Lung (tissue), 12 donors: ENCODE measurements around the gene NENF. TPM values are rescaled to one million over a fixed set of nuclear protein-coding genes. Genes with fewer than 3 reads are reported as not detected.

Experiments used
- ATAC-seq: fragments of 200-7000 bp; cut with Tn5 transposase; one replicate; pipeline ENCODE4 v1.9.1; 2020; ENCODE audit warnings: moderate number of reproducible peaks; ENCODE audit not compliant: insufficient read depth, low FRiP score
- DNase-seq, 3 donors: peaks; one replicate each; pipeline ENCODE4 v3.0.0-alpha.2; 2013 to 2017
- H3K27ac ChIP-seq, 2 donors: one replicate each; pipeline ENCODE4 v1.5.1; 2013; ENCODE audit warnings: mild to moderate bottlenecking in 2 of 2, moderate library complexity in 2 of 2, control low read depth in 1 of 2, inconsistent platforms in 1 of 2, low read depth in 1 of 2, low read length in 1 of 2
- H3K27me3 ChIP-seq, 3 donors: one replicate each; pipeline ENCODE4 v1.5.1; 2013; ENCODE audit warnings: low read length in 2 of 3; ENCODE audit not compliant: control insufficient read depth in 3 of 3, insufficient read depth in 3 of 3
- H3K36me3 ChIP-seq, 4 donors: one replicate each; pipeline ENCODE4 v1.5.1; 2013; ENCODE audit warnings: low read length in 4 of 4, mild to moderate bottlenecking in 1 of 4, moderate library complexity in 1 of 4; ENCODE audit not compliant: control insufficient read depth in 4 of 4, insufficient read depth in 4 of 4
- H3K4me1 ChIP-seq, 5 donors: one replicate each; pipeline ENCODE4 v1.5.1; 2013; ENCODE audit warnings: low read length in 5 of 5, mild to moderate bottlenecking in 2 of 5, moderate library complexity in 1 of 5; ENCODE audit not compliant: control insufficient read depth in 5 of 5, insufficient read depth in 5 of 5
- H3K4me3 ChIP-seq: one replicate; pipeline ENCODE4 v1.5.1; 2013; ENCODE audit warnings: mild to moderate bottlenecking, control low read depth, moderate library complexity
- H3K9ac ChIP-seq, 2 donors: one replicate each; pipeline ENCODE4 v1.5.1; 2013; ENCODE audit warnings: low read length in 2 of 2, control low read depth in 1 of 2; ENCODE audit not compliant: insufficient read depth in 1 of 2
- H3K9me3 ChIP-seq, 4 donors: one replicate each; pipeline ENCODE4 v1.5.1; 2013; ENCODE audit warnings: low read length in 3 of 4, mild to moderate bottlenecking in 1 of 4, moderate library complexity in 1 of 4; ENCODE audit not compliant: control insufficient read depth in 4 of 4, insufficient read depth in 3 of 4
- WGBS, 2 donors: extraction: QIAGEN DNeasy Blood & Tissue Kit; methylation state at CpG; one replicate each; pipeline ENCODE4 v1.1.7; 2013; 5-methylcytosine and 5-hydroxymethylcytosine counted together
- polyA plus RNA-seq, 2 donors: library from polyadenylated mRNA; stranded (reverse); fragments of 200-250 nt; gene quantifications; one replicate each; pipeline ENCODE4 v1.2.1, GENCODE V29; 2013
- total RNA-seq, 2 donors: library from RNA; depleted of rRNA in 1 of 2; stranded (reverse); fragments of >200 nt in 1 of 2; gene quantifications; one replicate each; pipeline ENCODE4 v1.2.1, GENCODE V29; 2014 to 2021
- TF ChIP-seq, protein P1 (sequence below): IDR thresholded peaks from 2 replicates; pipeline ENCODE4 v1.5.1; 2012; ENCODE audit warnings: mild to moderate bottlenecking; ENCODE audit errors: control extremely low read depth, extremely low read depth
- donor health status: control.
- donor health status: control.
- donor health status: Bipolar disorder and iron deficiency.
- donor health status: healthy.
- donor health status: DM: yes; HTN: yes; CAD: no.

The NENF gene
- total and polyA plus RNA-seq, 4 donors, result 27.1 to 94.7 (median 43.5) TPM

DNA sequence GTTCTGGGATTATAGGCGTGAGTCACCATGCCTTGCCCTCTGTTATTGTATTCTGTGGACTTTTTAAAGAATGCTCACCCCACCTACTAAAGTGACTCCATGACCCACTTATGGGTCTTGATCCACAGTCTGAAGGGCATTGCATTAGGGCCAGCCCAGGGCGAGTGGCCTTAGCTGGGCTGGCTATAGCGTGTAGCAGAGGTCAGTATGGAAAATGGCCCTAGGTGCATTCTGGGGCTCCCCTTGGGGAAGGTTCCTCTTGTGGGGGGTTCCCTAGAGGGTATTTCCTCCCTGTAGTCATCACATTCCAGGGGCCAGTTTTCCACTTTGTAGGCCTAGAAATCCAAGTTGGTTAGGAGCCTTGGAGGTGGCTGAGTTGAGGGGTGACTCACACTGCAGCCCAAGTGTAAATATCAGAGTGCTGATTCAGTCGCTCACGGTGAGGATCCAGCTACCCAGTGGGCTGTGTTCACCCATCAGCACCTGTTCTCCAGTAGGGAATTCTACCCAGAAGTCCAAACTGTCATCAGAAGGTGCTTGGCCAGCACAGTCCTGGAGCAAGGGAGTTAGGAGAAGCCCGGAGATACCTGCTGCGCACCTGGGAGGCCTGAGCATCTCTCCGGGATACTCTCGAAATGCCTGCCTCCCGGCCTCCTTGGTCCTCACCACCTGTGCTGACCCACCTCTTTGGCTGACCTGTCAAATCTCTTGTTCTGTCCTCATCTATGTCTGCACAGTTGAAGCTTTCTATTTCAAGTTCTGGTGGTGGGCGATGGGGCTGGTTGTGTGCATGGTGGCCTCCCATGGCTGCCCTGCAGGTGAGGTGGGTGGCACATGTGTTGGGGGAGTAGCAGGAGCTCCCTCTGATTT lies 52.2 kb downstream of the NENF start:
- H3K9me3 ChIP-seq, result no peaks in the 10 kb centered on the region
- WGBS, 2 donors, result 93 to 98% methylated on average over 11 of the region's 11 CpGs
- H3K4me1 ChIP-seq, result peaks cover 0 to 11% (median 0%) of the 10 kb centered on the region in 5 donors
- no peaks in the 10 kb centered on the region for H3K27me3 ChIP-seq
- H3K36me3 ChIP-seq, result no peaks in the 10 kb centered on the region
- ATAC-seq (no peak), DNase-seq (no peak)
- TF ChIP-seq, protein P1, sequence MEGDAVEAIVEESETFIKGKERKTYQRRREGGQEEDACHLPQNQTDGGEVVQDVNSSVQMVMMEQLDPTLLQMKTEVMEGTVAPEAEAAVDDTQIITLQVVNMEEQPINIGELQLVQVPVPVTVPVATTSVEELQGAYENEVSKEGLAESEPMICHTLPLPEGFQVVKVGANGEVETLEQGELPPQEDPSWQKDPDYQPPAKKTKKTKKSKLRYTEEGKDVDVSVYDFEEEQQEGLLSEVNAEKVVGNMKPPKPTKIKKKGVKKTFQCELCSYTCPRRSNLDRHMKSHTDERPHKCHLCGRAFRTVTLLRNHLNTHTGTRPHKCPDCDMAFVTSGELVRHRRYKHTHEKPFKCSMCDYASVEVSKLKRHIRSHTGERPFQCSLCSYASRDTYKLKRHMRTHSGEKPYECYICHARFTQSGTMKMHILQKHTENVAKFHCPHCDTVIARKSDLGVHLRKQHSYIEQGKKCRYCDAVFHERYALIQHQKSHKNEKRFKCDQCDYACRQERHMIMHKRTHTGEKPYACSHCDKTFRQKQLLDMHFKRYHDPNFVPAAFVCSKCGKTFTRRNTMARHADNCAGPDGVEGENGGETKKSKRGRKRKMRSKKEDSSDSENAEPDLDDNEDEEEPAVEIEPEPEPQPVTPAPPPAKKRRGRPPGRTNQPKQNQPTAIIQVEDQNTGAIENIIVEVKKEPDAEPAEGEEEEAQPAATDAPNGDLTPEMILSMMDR, result no peak
- H3K9ac ChIP-seq, result no peak overlapping the region
- H3K27ac ChIP-seq, result no peak overlapping the region
- H3K4me3 ChIP-seq, result no peak overlapping the region

DNA sequence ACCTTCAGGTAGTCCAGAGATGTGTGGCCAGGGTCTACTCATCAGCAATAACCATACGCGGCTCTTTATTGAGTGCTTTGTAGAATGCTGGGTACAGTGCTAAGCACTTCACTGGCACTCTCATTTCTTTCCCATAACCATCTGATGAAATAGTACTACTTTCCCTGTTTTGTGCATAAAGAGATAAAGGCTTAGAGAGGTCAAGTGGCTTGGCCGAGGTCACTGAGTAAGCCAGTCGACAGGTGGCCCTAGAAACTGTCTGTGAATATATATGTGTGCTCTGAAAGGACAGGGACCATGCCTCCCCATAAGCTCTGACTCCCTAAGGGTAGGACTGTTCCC lies 52.8 kb downstream of the NENF start:
- TF ChIP-seq, protein P1, result no peak
- 87 to 91% methylated on average over 4 of the region's 4 CpGs for WGBS, 2 donors
- H3K9me3 ChIP-seq, result no peaks in the 10 kb centered on the region
- H3K4me3 ChIP-seq, result no peak overlapping the region
- peaks cover 0 to 11% (median 0%) of the 10 kb centered on the region in 5 donors for H3K4me1 ChIP-seq
- H3K9ac ChIP-seq, result no peak overlapping the region
- H3K27ac ChIP-seq, result no peak overlapping the region
- H3K27me3 ChIP-seq, result no peaks in the 10 kb centered on the region
- no peaks in the 10 kb centered on the region for H3K36me3 ChIP-seq
- DNase-seq (no peak), ATAC-seq (no peak)

DNA sequence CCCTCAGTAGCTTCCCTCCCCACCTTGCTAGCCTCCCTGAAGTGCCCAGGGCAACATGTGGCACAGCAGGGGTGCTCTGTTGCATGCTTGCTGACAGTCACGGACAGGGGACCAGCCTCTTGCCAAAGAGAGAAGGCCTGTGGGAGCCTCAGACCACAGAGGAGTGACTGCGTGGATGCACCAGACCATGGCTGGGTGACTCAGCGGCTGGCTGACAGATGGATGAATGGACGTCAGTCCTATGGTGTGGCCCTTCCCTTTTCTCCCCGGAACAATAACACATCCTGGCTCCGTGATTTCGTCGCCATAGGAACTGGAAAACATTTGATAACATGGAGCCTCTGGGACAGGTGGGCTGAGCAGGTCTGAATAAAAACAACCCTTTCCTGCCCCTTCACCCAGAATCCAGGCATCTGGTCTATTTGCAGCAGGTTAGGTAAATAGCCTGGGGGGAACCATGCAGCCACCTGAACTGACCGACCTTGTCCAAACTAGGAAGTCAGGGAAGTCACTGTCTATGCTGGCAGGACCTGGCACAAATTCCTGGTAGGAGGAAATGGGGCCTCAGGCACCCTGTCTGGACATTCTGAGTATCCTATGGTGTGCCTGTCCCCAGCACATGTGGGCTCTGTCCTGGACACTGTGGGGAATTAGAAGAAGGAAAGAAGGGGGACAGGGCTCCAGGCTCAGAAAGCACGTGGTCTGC lies 53.3 kb downstream of the NENF start:
- no peak overlapping the region for H3K9ac ChIP-seq
- H3K4me1 ChIP-seq, result peaks cover 0 to 11% (median 0%) of the 10 kb centered on the region in 5 donors
- DNase-seq (no peak), ATAC-seq (peak; percentile 38)
- H3K27me3 ChIP-seq, result no peaks in the 10 kb centered on the region
- no peak overlapping the region for H3K27ac ChIP-seq
- WGBS, 2 donors, result 41 to 49% methylated on average over 10 of the region's 10 CpGs
- no peaks in the 10 kb centered on the region for H3K9me3 ChIP-seq
- no peak overlapping the region for H3K4me3 ChIP-seq
- H3K36me3 ChIP-seq, result no peaks in the 10 kb centered on the region
- TF ChIP-seq, protein P1, result no peak
